WTC11 (cell line): ENCODE data around the gene TOMM40L. TPM values are rescaled to one million over a fixed set of nuclear protein-coding genes. Genes with fewer than 3 reads are reported as not detected.

Experiments used
- ATAC-seq: fragments of 200-7000 bp; cut with Tn5 transposase; 2 replicates; pipeline ENCODE4 v1.10.0; 2021; ENCODE audit warnings: mild to moderate bottlenecking, moderate library complexity
- CTCF ChIA-PET: fragments of 300-600 bp; sonication (Branson Sonifier 250); formaldehyde crosslinking; loops from one replicate; lab custom pipeline; 2021; ENCODE audit warnings: antibody characterized with exemption; lab: Charles Lee
- POLR2A ChIA-PET: fragments of 350-600 bp; sonication (Branson Sonifier 250); formaldehyde crosslinking; loops from one replicate; lab custom pipeline; 2021; ENCODE audit warnings: antibody characterized with exemption; lab: Charles Lee
- DNase-seq: peaks from one replicate; pipeline ENCODE4 v3.0.0; 2021; ENCODE audit warnings: low spot score
- H3K27ac Mint-ChIP-seq: 2 replicates; pipeline ENCODE4 v1.8.0; 2021; ENCODE audit warnings: mixed read lengths
- H3K27me3 Mint-ChIP-seq: 2 replicates; pipeline ENCODE4 v1.8.0; 2021; ENCODE audit warnings: low read depth, mild to moderate bottlenecking, moderate library complexity, mixed read lengths
- H3K36me3 Mint-ChIP-seq: 2 replicates; pipeline ENCODE4 v1.8.0; 2021; ENCODE audit warnings: mixed read lengths
- H3K4me1 Mint-ChIP-seq: 2 replicates; pipeline ENCODE4 v1.8.0; 2022; ENCODE audit warnings: mixed read lengths
- H3K4me3 Mint-ChIP-seq: 2 replicates; pipeline ENCODE4 v1.8.0; 2021; ENCODE audit warnings: mild to moderate bottlenecking, moderate library complexity, mixed read lengths
- H3K9me3 Mint-ChIP-seq: 2 replicates; pipeline ENCODE4 v1.8.0; 2021; ENCODE audit warnings: mixed read lengths
- ARID4B ChIP-seq: sonication (generic); formaldehyde crosslinking; IDR thresholded peaks from 2 replicates; pipeline ENCODE4 v1.8.0; 2023; ENCODE audit warnings: missing genetic modification reagents, mild to moderate bottlenecking, borderline replicate concordance
- ELF4 ChIP-seq: sonication (generic); formaldehyde crosslinking; IDR thresholded peaks from 2 replicates; pipeline ENCODE4 v1.8.1; 2022; ENCODE audit warnings: low read depth, mild to moderate bottlenecking, moderate library complexity, missing genetic modification reagents
- EMX1 ChIP-seq: fragments of 250-450 bp; sonication (Bioruptor Pico); IDR thresholded peaks from 2 replicates; pipeline ENCODE4 v1.8.0; 2021; ENCODE audit warnings: mild to moderate bottlenecking
- GABPB1 ChIP-seq: sonication (generic); formaldehyde crosslinking; IDR thresholded peaks from 2 replicates; pipeline ENCODE4 v1.8.1; 2023; ENCODE audit warnings: mild to moderate bottlenecking, missing genetic modification reagents
- HMGXB4 ChIP-seq: sonication (generic); formaldehyde crosslinking; IDR thresholded peaks from 2 replicates; pipeline ENCODE4 v1.8.1; 2023; ENCODE audit warnings: mild to moderate bottlenecking, moderate library complexity, missing genetic modification reagents
- NFE2L1 ChIP-seq: sonication (generic); formaldehyde crosslinking; IDR thresholded peaks from 2 replicates; pipeline ENCODE4 v1.8.1; 2023; ENCODE audit warnings: missing genetic modification reagents
- NR1H2 ChIP-seq: sonication (generic); formaldehyde crosslinking; IDR thresholded peaks from 2 replicates; pipeline ENCODE4 v1.9.0; 2021; ENCODE audit warnings: mild to moderate bottlenecking, moderate library complexity, missing genetic modification reagents
- NR2C2 ChIP-seq: sonication (generic); formaldehyde crosslinking; IDR thresholded peaks from 2 replicates; pipeline ENCODE4 v1.8.0; 2022; ENCODE audit warnings: mild to moderate bottlenecking, missing genetic modification reagents
- PRRX2 ChIP-seq: fragments of 250-450 bp; sonication (Bioruptor Pico); IDR thresholded peaks from 2 replicates; pipeline ENCODE4 v1.8.0; 2021; ENCODE audit warnings: mild to moderate bottlenecking
- SMAD3 ChIP-seq: sonication (generic); formaldehyde crosslinking; IDR thresholded peaks from 2 replicates; pipeline ENCODE4 v1.8.0; 2022; ENCODE audit warnings: missing genetic modification reagents, mild to moderate bottlenecking, borderline replicate concordance
- SOX15 ChIP-seq: fragments of 250-450 bp; sonication (Bioruptor Pico); IDR thresholded peaks from 2 replicates; pipeline ENCODE4 v1.9.0; 2021; ENCODE audit warnings: mild to moderate bottlenecking
- ZNF416 ChIP-seq: fragments of 250-450 bp; sonication (Bioruptor Pico); IDR thresholded peaks from 2 replicates; pipeline ENCODE4 v1.9.0; 2021; ENCODE audit warnings: mild to moderate bottlenecking, inconsistent platforms
- microRNA-seq: library from miRNA; unstranded; fragments of <30 nt; microRNA quantifications from one replicate; pipeline ENCODE4 v1.2.0, GENCODE V29; 2022; ENCODE audit warnings: borderline number of aligned reads
- total RNA-seq: library from RNA; stranded (reverse); gene quantifications from 3 replicates; pipeline ENCODE4 v1.2.3, GENCODE V29; 2021
- TF ChIP-seq, protein P1 (sequence below): sonication (generic); formaldehyde crosslinking; conservative IDR thresholded peaks from 2 replicates; pipeline ENCODE4 v1.8.1; 2022; ENCODE audit warnings: mild to moderate bottlenecking, missing genetic modification reagents
- TF ChIP-seq, protein P2 (sequence below): fragments of 250-450 bp; sonication (Bioruptor Pico); IDR thresholded peaks from 2 replicates; pipeline ENCODE4 v2.1.2; 2022; ENCODE audit warnings: mild to moderate bottlenecking, moderate library complexity

The TOMM40L gene
- total RNA-seq, 1 experiment from 2014 or later, result 16.9 TPM

GRCh38 chr1:161273402-161273801 is 47.5 kb downstream of the TOMM40L start (continued):
- TF ChIP-seq PRRX2, result no peak
- TF ChIP-seq, protein P1, sequence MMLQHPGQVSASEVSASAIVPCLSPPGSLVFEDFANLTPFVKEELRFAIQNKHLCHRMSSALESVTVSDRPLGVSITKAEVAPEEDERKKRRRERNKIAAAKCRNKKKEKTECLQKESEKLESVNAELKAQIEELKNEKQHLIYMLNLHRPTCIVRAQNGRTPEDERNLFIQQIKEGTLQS (CRISPR knock-in tag), result no peak
- TF ChIP-seq EMX1 (CRISPR knock-in tag), result no peak
- TF ChIP-seq HMGXB4 (CRISPR knock-in tag), result no peak
- no peak for TF ChIP-seq NR1H2 (CRISPR knock-in tag)
- no peak for TF ChIP-seq SOX15 (CRISPR knock-in tag)
- TF ChIP-seq NR2C2 (CRISPR knock-in tag), result no peak
- no peak for TF ChIP-seq ZNF416 (CRISPR knock-in tag)
- TF ChIP-seq, protein P2, sequence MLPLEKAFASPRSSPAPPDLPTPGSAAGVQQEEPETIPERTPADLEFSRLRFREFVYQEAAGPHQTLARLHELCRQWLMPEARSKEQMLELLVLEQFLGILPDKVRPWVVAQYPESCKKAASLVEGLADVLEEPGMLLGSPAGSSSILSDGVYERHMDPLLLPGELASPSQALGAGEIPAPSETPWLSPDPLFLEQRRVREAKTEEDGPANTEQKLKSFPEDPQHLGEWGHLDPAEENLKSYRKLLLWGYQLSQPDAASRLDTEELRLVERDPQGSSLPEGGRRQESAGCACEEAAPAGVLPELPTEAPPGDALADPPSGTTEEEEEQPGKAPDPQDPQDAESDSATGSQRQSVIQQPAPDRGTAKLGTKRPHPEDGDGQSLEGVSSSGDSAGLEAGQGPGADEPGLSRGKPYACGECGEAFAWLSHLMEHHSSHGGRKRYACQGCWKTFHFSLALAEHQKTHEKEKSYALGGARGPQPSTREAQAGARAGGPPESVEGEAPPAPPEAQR (CRISPR knock-in tag), result no peak
- no peak for TF ChIP-seq GABPB1 (CRISPR knock-in tag)
- no peak for TF ChIP-seq ELF4 (CRISPR knock-in tag)

DNA sequence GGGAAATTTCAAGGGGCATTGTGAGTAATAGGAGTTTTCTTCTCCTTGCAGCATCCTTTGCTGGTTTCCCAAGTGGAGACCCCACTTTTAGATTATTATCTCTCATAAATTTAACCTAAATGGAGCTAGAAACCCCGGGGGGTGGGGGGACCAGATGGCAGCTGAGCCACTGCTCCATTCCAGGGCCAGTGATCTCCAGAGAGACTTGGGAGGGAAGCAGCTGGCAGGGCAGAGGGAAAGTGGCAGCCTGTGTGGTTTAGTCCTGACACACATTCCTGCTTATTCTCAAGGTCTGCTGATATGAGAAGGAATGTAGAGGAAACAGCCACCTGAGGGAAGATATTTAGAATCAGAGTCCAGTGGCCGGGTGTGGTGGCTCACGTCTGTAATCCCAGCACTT is 49.0 kb downstream of the TOMM40L start:
- ATAC-seq (no peak), DNase-seq (no peak)
- ChIA-PET CTCF (interaction anchor here (1.1 kb wide), 1 partner anchor 16 kb away, joined by 7 read pairs; the partner anchor contains the start of gene PCP4L1), POLR2A (no interaction called here)
- H3K4me1 Mint-ChIP-seq, result no peaks in the 10 kb centered on the region
- H3K4me3 Mint-ChIP-seq, result no peak overlapping the region
- no peaks in the 10 kb centered on the region for H3K9me3 Mint-ChIP-seq
- no peaks in the 10 kb centered on the region for H3K36me3 Mint-ChIP-seq
- peaks cover 9% of the 10 kb centered on the region for H3K27me3 Mint-ChIP-seq
- H3K27ac Mint-ChIP-seq, result no peak overlapping the region
- no peak for TF ChIP-seq NFE2L1 (CRISPR knock-in tag)
- TF ChIP-seq SMAD3 (CRISPR knock-in tag), result no peak
- no peak for TF ChIP-seq ARID4B (CRISPR knock-in tag)
- TF ChIP-seq, all 79 proteins: peak for 0

Small RNA genes lying within 50 kb of the gene (microRNA-seq; reads per million reads assigned to microRNA genes)
- not detected for gene MIR5187

Other genes with a start within 250 kb of the TOMM40L start
- gene F11R, start 204.9 kb upstream of the TOMM40L start, total RNA-seq, result 202 to 213 TPM (median 203 TPM) in 3 replicates
- 74.5 to 107 TPM (median 100 TPM) in 3 replicates for gene TSTD1, start 187.1 kb upstream of the TOMM40L start, total RNA-seq
- 55.9 to 65.6 TPM (median 57.8 TPM) in 3 replicates for gene USF1, start 180.1 kb upstream of the TOMM40L start, total RNA-seq
- gene ARHGAP30, start 156.2 kb upstream of the TOMM40L start, total RNA-seq, result 0.39 to 0.92 TPM (median 0.52 TPM) in 3 replicates
- gene NECTIN4, start 136.5 kb upstream of the TOMM40L start, total RNA-seq, result 0.46 to 1.7 TPM (median 0.48 TPM) in 3 replicates
- gene KLHDC9, start 127.7 kb upstream of the TOMM40L start, total RNA-seq, result 5.8 to 8.7 TPM (median 8.7 TPM) in 3 replicates
- gene PFDN2, start 108.0 kb upstream of the TOMM40L start, total RNA-seq, result 91.0 to 95.4 TPM (median 92.6 TPM) in 3 replicates
- 44.4 to 47.2 TPM (median 46.5 TPM) in 3 replicates for gene NIT1, start 108.0 kb upstream of the TOMM40L start, total RNA-seq
- gene DEDD, start 93.4 kb upstream of the TOMM40L start, total RNA-seq, result 39.2 to 43.3 TPM (median 40.0 TPM) in 3 replicates
- gene UFC1, start 72.1 kb upstream of the TOMM40L start, total RNA-seq, result 56.2 to 61.2 TPM (median 60.7 TPM) in 3 replicates
- gene USP21, start 66.6 kb upstream of the TOMM40L start, total RNA-seq, result 30.7 to 31.1 TPM (median 30.8 TPM) in 3 replicates
- 39.8 to 44.8 TPM (median 43.4 TPM) in 3 replicates for gene PPOX, start 59.6 kb upstream of the TOMM40L start, total RNA-seq
- gene B4GALT3, start 48.6 kb upstream of the TOMM40L start, total RNA-seq, result 40.1 to 44.8 TPM (median 40.7 TPM) in 3 replicates
- gene ADAMTS4, start 27.0 kb upstream of the TOMM40L start, total RNA-seq, result 9.1 to 11.2 TPM (median 10.0 TPM) in 3 replicates
- 105 to 108 TPM (median 105 TPM) in 3 replicates for gene NDUFS2, start 23.7 kb upstream of the TOMM40L start, total RNA-seq
- 0.48 to 1.0 TPM (median 0.85 TPM) in 3 replicates for gene FCER1G, start 10.8 kb upstream of the TOMM40L start, total RNA-seq
- 1.9 to 2.5 TPM (median 2.2 TPM) in 3 replicates for gene APOA2, start 2.4 kb upstream of the TOMM40L start, total RNA-seq
- gene NR1I3, start 12.1 kb downstream of the TOMM40L start, total RNA-seq, result 0.16 TPM in 1 of 3 replicates, not detected in the others
- 0.92 to 1.2 TPM (median 1.1 TPM) in 3 replicates for gene PCP4L1, start 32.7 kb downstream of the TOMM40L start, total RNA-seq
- 3.2 to 5.5 TPM (median 5.2 TPM) in 3 replicates for gene MPZ, start 83.9 kb downstream of the TOMM40L start, total RNA-seq
- 193 to 207 TPM (median 196 TPM) in 3 replicates for gene SDHC, start 88.3 kb downstream of the TOMM40L start, total RNA-seq
- not detected in 3 replicates for gene CFAP126, start 141.8 kb downstream of the TOMM40L start, total RNA-seq